HL-60 (cell line): Measurements from ENCODE around the gene PCBP4.

Experiments used
- DNase-seq, 2 experiments: peaks; one replicate each; pipeline ENCODE4 v3.0.0-alpha.2; 2010 to 2020; ENCODE audit warnings: low read depth in 1 of 2, low spot score in 1 of 2
- H3K27ac ChIP-seq: fragments of 250-450 bp; sonication (Bioruptor Pico); replicated peaks from 2 replicates; pipeline ENCODE4 v1.5.1; 2020; ENCODE audit warnings: mild to moderate bottlenecking, moderate library complexity
- H3K27me3 ChIP-seq: fragments of 250-450 bp; sonication (Bioruptor Pico); 2 replicates; pipeline ENCODE4 v1.5.1; 2021; ENCODE audit warnings: mild to moderate bottlenecking, moderate library complexity; ENCODE audit not compliant: insufficient read depth, poor library complexity, severe bottlenecking
- H3K4me3 ChIP-seq: replicated peaks from 2 replicates; pipeline ENCODE4 v1.5.1; 2011; ENCODE audit warnings: mild to moderate bottlenecking, control low read depth, low read length; ENCODE audit not compliant: insufficient read depth
- GABPA ChIP-seq: IDR thresholded peaks from 2 replicates; pipeline ENCODE4 v1.6.1; 2012; ENCODE audit warnings: low read depth
- POLR2AphosphoS5 ChIP-seq: IDR thresholded peaks from 2 replicates; pipeline ENCODE4 v1.6.1; 2012; ENCODE audit warnings: low read depth
- SPI1 ChIP-seq: IDR thresholded peaks from 2 replicates; pipeline ENCODE4 v1.6.1; 2012; ENCODE audit warnings: low read depth, mild to moderate bottlenecking, borderline replicate concordance
- TF ChIP-seq, protein P1 (sequence below): IDR thresholded peaks from one replicate; pipeline ENCODE4 v1.5.1; 2011; ENCODE audit warnings: low read length, control low read depth, inconsistent platforms; ENCODE audit not compliant: insufficient read depth
- TF ChIP-seq, protein P2 (sequence below): IDR thresholded peaks from 2 replicates; pipeline ENCODE4 v1.6.1; 2012; ENCODE audit warnings: low read depth; ENCODE audit not compliant: insufficient replicate concordance

The PCBP4 gene

GRCh38 chr3:51935886-51936755 is 31.1 kb downstream of the PCBP4 start:
- no peak overlapping the region for H3K4me3 ChIP-seq
- H3K27ac ChIP-seq = no peak overlapping the region
- TF ChIP-seq SPI1 (no peak), POLR2AphosphoS5 (no peak), GABPA (no peak)
- TF ChIP-seq, protein P1, sequence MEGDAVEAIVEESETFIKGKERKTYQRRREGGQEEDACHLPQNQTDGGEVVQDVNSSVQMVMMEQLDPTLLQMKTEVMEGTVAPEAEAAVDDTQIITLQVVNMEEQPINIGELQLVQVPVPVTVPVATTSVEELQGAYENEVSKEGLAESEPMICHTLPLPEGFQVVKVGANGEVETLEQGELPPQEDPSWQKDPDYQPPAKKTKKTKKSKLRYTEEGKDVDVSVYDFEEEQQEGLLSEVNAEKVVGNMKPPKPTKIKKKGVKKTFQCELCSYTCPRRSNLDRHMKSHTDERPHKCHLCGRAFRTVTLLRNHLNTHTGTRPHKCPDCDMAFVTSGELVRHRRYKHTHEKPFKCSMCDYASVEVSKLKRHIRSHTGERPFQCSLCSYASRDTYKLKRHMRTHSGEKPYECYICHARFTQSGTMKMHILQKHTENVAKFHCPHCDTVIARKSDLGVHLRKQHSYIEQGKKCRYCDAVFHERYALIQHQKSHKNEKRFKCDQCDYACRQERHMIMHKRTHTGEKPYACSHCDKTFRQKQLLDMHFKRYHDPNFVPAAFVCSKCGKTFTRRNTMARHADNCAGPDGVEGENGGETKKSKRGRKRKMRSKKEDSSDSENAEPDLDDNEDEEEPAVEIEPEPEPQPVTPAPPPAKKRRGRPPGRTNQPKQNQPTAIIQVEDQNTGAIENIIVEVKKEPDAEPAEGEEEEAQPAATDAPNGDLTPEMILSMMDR = no peak
- TF ChIP-seq, protein P2, sequence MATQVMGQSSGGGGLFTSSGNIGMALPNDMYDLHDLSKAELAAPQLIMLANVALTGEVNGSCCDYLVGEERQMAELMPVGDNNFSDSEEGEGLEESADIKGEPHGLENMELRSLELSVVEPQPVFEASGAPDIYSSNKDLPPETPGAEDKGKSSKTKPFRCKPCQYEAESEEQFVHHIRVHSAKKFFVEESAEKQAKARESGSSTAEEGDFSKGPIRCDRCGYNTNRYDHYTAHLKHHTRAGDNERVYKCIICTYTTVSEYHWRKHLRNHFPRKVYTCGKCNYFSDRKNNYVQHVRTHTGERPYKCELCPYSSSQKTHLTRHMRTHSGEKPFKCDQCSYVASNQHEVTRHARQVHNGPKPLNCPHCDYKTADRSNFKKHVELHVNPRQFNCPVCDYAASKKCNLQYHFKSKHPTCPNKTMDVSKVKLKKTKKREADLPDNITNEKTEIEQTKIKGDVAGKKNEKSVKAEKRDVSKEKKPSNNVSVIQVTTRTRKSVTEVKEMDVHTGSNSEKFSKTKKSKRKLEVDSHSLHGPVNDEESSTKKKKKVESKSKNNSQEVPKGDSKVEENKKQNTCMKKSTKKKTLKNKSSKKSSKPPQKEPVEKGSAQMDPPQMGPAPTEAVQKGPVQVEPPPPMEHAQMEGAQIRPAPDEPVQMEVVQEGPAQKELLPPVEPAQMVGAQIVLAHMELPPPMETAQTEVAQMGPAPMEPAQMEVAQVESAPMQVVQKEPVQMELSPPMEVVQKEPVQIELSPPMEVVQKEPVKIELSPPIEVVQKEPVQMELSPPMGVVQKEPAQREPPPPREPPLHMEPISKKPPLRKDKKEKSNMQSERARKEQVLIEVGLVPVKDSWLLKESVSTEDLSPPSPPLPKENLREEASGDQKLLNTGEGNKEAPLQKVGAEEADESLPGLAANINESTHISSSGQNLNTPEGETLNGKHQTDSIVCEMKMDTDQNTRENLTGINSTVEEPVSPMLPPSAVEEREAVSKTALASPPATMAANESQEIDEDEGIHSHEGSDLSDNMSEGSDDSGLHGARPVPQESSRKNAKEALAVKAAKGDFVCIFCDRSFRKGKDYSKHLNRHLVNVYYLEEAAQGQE = no peak
- no peaks in the 10 kb centered on the region for H3K27me3 ChIP-seq
- no peak for DNase-seq

GRCh38 chr3:51934991-51935885 is 32.0 kb downstream of the PCBP4 start:
- Histone ChIP-seq H3K4me3 (no peak overlapping the region), H3K27ac (no peak overlapping the region), H3K27me3 (no peaks in the 10 kb centered on the region)
- no peak for TF ChIP-seq POLR2AphosphoS5
- TF ChIP-seq, protein P2 = no peak
- no peak for TF ChIP-seq SPI1
- TF ChIP-seq, protein P1 = no peak
- no peak for TF ChIP-seq GABPA
- no peak for DNase-seq

DNA sequence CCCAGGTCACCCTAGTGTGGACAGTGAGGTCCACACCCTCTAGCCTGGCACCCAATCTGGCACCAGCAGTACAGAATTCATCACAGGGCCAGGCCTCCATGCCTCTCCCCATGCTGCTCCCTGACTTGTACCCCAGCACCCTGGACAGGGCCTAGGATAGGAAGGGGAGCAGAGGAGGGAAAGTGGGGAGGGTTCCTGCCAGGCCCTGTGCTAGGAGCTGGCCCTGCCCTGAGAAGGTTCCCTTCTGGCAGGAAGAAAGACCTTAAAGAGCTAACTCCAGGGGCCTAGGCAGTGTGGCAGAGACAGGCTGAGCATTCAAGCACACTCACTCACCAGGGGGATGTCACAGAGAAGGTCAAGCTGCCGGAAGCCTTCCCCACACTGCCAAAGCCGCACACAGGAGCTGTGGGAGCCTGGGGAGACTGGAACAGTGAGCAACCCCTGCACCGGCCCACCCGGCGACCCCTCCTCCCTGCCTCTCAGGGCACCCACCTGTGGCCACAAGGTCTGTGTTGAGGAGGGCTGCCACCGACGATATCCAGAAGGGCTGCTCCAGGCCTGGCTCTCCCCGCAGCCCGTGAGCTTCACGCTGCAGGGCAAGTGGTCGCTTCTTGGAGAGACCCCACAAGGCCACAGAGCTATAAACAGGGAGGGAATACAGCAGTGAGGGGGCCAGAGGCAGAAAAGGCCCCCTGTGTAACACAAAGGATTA is 33.0 kb downstream of the PCBP4 start:
- H3K27ac ChIP-seq = no peak overlapping the region
- no peak for TF ChIP-seq SPI1
- TF ChIP-seq, protein P2 = peak; percentile 89
- H3K27me3 ChIP-seq = no peaks in the 10 kb centered on the region
- DNase-seq = no peak
- no peak overlapping the region for H3K4me3 ChIP-seq
